Endothelial cell (in vitro differentiated cells): ENCODE measurements around the gene PTMA. TPM values are rescaled to one million over a fixed set of nuclear protein-coding genes. Genes with fewer than 3 reads are reported as not detected.

ENCODE experiments used
- DNase-seq: peaks from one replicate; pipeline ENCODE4 v3.0.0; 2021; ENCODE audit warnings: low spot score
- H3K27ac Mint-ChIP-seq: one replicate; pipeline ENCODE4 v1.8.0; 2021; ENCODE audit warnings: mixed read lengths, inconsistent platforms; ENCODE audit not compliant: unreplicated experiment
- H3K27me3 Mint-ChIP-seq: one replicate; pipeline ENCODE4 v1.8.0; 2021; ENCODE audit warnings: mild to moderate bottlenecking, moderate library complexity, mixed read lengths, inconsistent platforms; ENCODE audit not compliant: unreplicated experiment
- H3K36me3 Mint-ChIP-seq: one replicate; pipeline ENCODE4 v1.8.0; 2021; ENCODE audit warnings: mild to moderate bottlenecking, low read depth, mixed read lengths, inconsistent platforms; ENCODE audit not compliant: unreplicated experiment
- H3K4me1 Mint-ChIP-seq: one replicate; pipeline ENCODE4 v1.8.0; 2021; ENCODE audit warnings: mild to moderate bottlenecking, mixed read lengths, inconsistent platforms; ENCODE audit not compliant: unreplicated experiment
- H3K4me3 Mint-ChIP-seq: one replicate; pipeline ENCODE4 v1.8.0; 2021; ENCODE audit warnings: mild to moderate bottlenecking, mixed read lengths, inconsistent platforms; ENCODE audit not compliant: unreplicated experiment
- H3K9me3 Mint-ChIP-seq: one replicate; pipeline ENCODE4 v1.8.0; 2021; ENCODE audit warnings: mixed read lengths, inconsistent platforms; ENCODE audit not compliant: unreplicated experiment
- CTCF ChIP-seq: fragments of 200-600 bp; sonication (generic); IDR thresholded peaks from one replicate; pipeline ENCODE4 v1.5.0; 2021; ENCODE audit warnings: antibody characterized with exemption; ENCODE audit not compliant: unreplicated experiment
- total RNA-seq: library from RNA; stranded (reverse); fragmentation: NEBNext Ultra II Directional; extraction: Animal tissue kit (Norgen Biotek cat#: 25700); gene quantifications from one replicate; pipeline ENCODE4 v1.2.1, GENCODE V29; 2021; ENCODE audit not compliant: unreplicated experiment

The PTMA gene
- total RNA-seq, 1 donor from 2014 or later = 592 TPM

- DNase-seq = no peak
- Mint-ChIP-seq H3K27me3 (peaks cover 6% of the 10 kb centered on the region), H3K36me3 (peaks cover under 1% of the 10 kb centered on the region), H3K4me1 (no peaks in the 10 kb centered on the region), H3K4me3 (no peak overlapping the region), H3K27ac (no peak overlapping the region), H3K9me3 (no peaks in the 10 kb centered on the region)
- TF ChIP-seq CTCF = no peak
These were observed 13.0 kb downstream of the PTMA start for GRCh38 chr2:231720987-231721966.

GRCh38 chr2:231722721-231723307 is 14.5 kb downstream of the PTMA start:
- H3K36me3 Mint-ChIP-seq = no peaks in the 10 kb centered on the region
- DNase-seq = no peak
- H3K27me3 Mint-ChIP-seq = peaks cover 6% of the 10 kb centered on the region
- H3K4me1 Mint-ChIP-seq = no peaks in the 10 kb centered on the region
- H3K4me3 Mint-ChIP-seq = no peak overlapping the region
- no peak for TF ChIP-seq CTCF
- no peak overlapping the region for H3K27ac Mint-ChIP-seq
- H3K9me3 Mint-ChIP-seq = no peaks in the 10 kb centered on the region

- DNase-seq = no peak
- TF ChIP-seq CTCF = no peak
- H3K27me3 Mint-ChIP-seq = peaks cover 6% of the 10 kb centered on the region
- H3K4me3 Mint-ChIP-seq = no peak overlapping the region
- H3K4me1 Mint-ChIP-seq = no peaks in the 10 kb centered on the region
- no peak overlapping the region for H3K27ac Mint-ChIP-seq
- H3K36me3 Mint-ChIP-seq = no peaks in the 10 kb centered on the region
- no peaks in the 10 kb centered on the region for H3K9me3 Mint-ChIP-seq
These were observed 17.2 kb downstream of the PTMA start for GRCh38 chr2:231725476-231725875.

- Mint-ChIP-seq H3K36me3 (no peaks in the 10 kb centered on the region), H3K4me1 (no peaks in the 10 kb centered on the region), H3K9me3 (no peaks in the 10 kb centered on the region), H3K27me3 (peaks cover 6% of the 10 kb centered on the region), H3K4me3 (no peak overlapping the region), H3K27ac (no peak overlapping the region)
- DNase-seq = no peak
- no peak for TF ChIP-seq CTCF
These were observed 18.0 kb downstream of the PTMA start for GRCh38 chr2:231726276-231726675.

- H3K27ac Mint-ChIP-seq = no peak overlapping the region
- peaks cover 1% of the 10 kb centered on the region for H3K27me3 Mint-ChIP-seq
- no peak for DNase-seq
- H3K36me3 Mint-ChIP-seq = no peaks in the 10 kb centered on the region
- H3K9me3 Mint-ChIP-seq = no peaks in the 10 kb centered on the region
- H3K4me3 Mint-ChIP-seq = no peak overlapping the region
- no peaks in the 10 kb centered on the region for H3K4me1 Mint-ChIP-seq
- TF ChIP-seq CTCF = no peak
These were observed 19.3 kb downstream of the PTMA start for GRCh38 chr2:231727621-231728020.
